Aorta (tissue), 5 donors: ENCODE measurements around the gene F13A1. TPM values are rescaled to one million over a fixed set of nuclear protein-coding genes. Genes with fewer than 3 reads are reported as not detected.
A peak's percentile ranks its signal among the peaks of the same experiment; 100 is the strongest.

Experiments
- ATAC-seq: fragments of 200-7000 bp; cut with Tn5 transposase; one replicate; pipeline ENCODE4 v1.9.1; 2022; ENCODE audit warnings: moderate library complexity; ENCODE audit not compliant: low FRiP score
- DNase-seq, 2 donors: peaks; one replicate each; pipeline ENCODE4 v3.0.0-alpha.2; 2020
- H3K27ac ChIP-seq, 2 donors: one replicate each; pipeline ENCODE4 v1.5.1; 2013; ENCODE audit warnings: low read length in 2 of 2, mild to moderate bottlenecking in 2 of 2, moderate library complexity in 2 of 2, control low read depth in 1 of 2, inconsistent platforms in 1 of 2, low read depth in 1 of 2
- H3K27me3 ChIP-seq, 2 donors: one replicate each; pipeline ENCODE4 v1.6.1; 2013; ENCODE audit warnings: control low read depth in 1 of 2, low read length in 1 of 2, mild to moderate bottlenecking in 1 of 2, moderate library complexity in 1 of 2; ENCODE audit not compliant: insufficient read depth in 2 of 2, control insufficient read depth in 1 of 2
- H3K36me3 ChIP-seq, 2 donors: one replicate each; pipeline ENCODE4 v1.6.1; 2013; ENCODE audit warnings: control low read depth in 1 of 2, low read length in 1 of 2, mild to moderate bottlenecking in 1 of 2; ENCODE audit not compliant: insufficient read depth in 2 of 2, control insufficient read depth in 1 of 2
- H3K4me1 ChIP-seq, 2 donors: one replicate each; pipeline ENCODE4 v1.6.1; 2013; ENCODE audit warnings: low read length in 2 of 2, control low read depth in 1 of 2, mild to moderate bottlenecking in 1 of 2, moderate library complexity in 1 of 2; ENCODE audit not compliant: insufficient read depth in 2 of 2, control insufficient read depth in 1 of 2
- H3K4me3 ChIP-seq, 2 donors: one replicate each; pipeline ENCODE4 v1.5.1; 2013; ENCODE audit warnings: low read length in 2 of 2, control low read depth in 1 of 2, mild to moderate bottlenecking in 1 of 2
- H3K9me3 ChIP-seq: one replicate; pipeline ENCODE4 v1.6.1; 2013; ENCODE audit warnings: mild to moderate bottlenecking, low read length; ENCODE audit not compliant: control insufficient read depth
- WGBS, 2 donors: extraction: QIAGEN DNeasy Blood & Tissue Kit; methylation state at CpG; one replicate each; pipeline ENCODE4 v1.1.7; 2013; 5-methylcytosine and 5-hydroxymethylcytosine counted together
- intact Hi-C, 2 donors: fragments of 100-400 bp; cut with DNase I; formaldehyde crosslinking; loops; one replicate each; pipeline versions ENCODE4 v1.14.2 to v1.15.0; 2022
- polyA plus RNA-seq, 2 donors: library from polyadenylated mRNA; stranded (reverse); fragments of 200-250 nt; gene quantifications; one replicate each; pipeline ENCODE4 v1.2.3, GENCODE V29; 2013
- total RNA-seq, 2 donors: library from RNA; stranded (reverse); fragmentation: NEBNext Ultra II Directional; extraction: Animal tissue kit (Norgen Biotek cat#: 25700); gene quantifications; one replicate each; pipeline ENCODE4 v1.2.1, GENCODE V29; 2021
- donor health status: healthy with polysubstance abuse.
- donor health status: Bipolar disorder and iron deficiency.
- donor health status: DM: no; HTN: no; CAD: no.
- donor health status: DM: no; HTN: no; CAD: no.
- donor health status: DM: yes; HTN: yes; CAD: no.

F13A1 gene
- total and polyA plus RNA-seq, 4 donors = 16.8 to 421 (median 122) TPM

- Histone ChIP-seq H3K27ac (no peak overlapping the region), H3K4me3 (no peak overlapping the region), H3K27me3 (peaks cover 0 to 3% of the 10 kb centered on the region in 2 donors), H3K36me3 (no peaks in the 10 kb centered on the region), H3K4me1 (no peaks in the 10 kb centered on the region), H3K9me3 (no peaks in the 10 kb centered on the region)
- intact Hi-C loops = no loop called here
- ATAC-seq = no peak
- 43 to 55% methylated on average over 7 of the region's 7 CpGs for WGBS, 2 donors
- no peak for DNase-seq
Observed at GRCh38 chr6:6221787-6222535, 98.5 kb downstream of the F13A1 start.

GRCh38 chr6:6220718-6221117 lies 99.7 kb downstream of the F13A1 start:
- no peaks in the 10 kb centered on the region for H3K9me3 ChIP-seq
- intact Hi-C loops = no loop called here
- H3K4me1 ChIP-seq = no peaks in the 10 kb centered on the region
- H3K36me3 ChIP-seq = no peaks in the 10 kb centered on the region
- no peak overlapping the region for H3K4me3 ChIP-seq
- 23 to 38% methylated on average over 2 of the region's 2 CpGs for WGBS, 2 donors
- H3K27ac ChIP-seq = no peak overlapping the region
- no peak for ATAC-seq
- H3K27me3 ChIP-seq = peaks cover 0 to 3% of the 10 kb centered on the region in 2 donors
- DNase-seq = no peak

- no peak for ATAC-seq
- no peak overlapping the region for H3K4me3 ChIP-seq
- DNase-seq = no peak
Observed at GRCh38 chr6:6219716-6220115, 100.7 kb downstream of the F13A1 start.

GRCh38 chr6:6218759-6219085 lies 101.7 kb downstream of the F13A1 start:
- intact Hi-C loops = no loop called here
- Histone ChIP-seq H3K36me3 (no peaks in the 10 kb centered on the region), H3K27ac (no peak overlapping the region), H3K4me3 (no peak overlapping the region), H3K9me3 (no peaks in the 10 kb centered on the region), H3K4me1 (no peaks in the 10 kb centered on the region), H3K27me3 (no peaks in the 10 kb centered on the region)
- ATAC-seq = peak; percentile 54
- no peak for DNase-seq
- 69 to 79% methylated on average over 3 of the region's 3 CpGs for WGBS, 2 donors

More at GRCh38 chr6:6219716-6220115, 100.7 kb downstream of the F13A1 start:
- H3K9me3 ChIP-seq = no peaks in the 10 kb centered on the region
- 72 to 81% methylated on average over 3 of the region's 3 CpGs for WGBS, 2 donors
- intact Hi-C loops = no loop called here
- H3K27me3 ChIP-seq = peaks cover 0 to under 1% of the 10 kb centered on the region in 2 donors
- no peaks in the 10 kb centered on the region for H3K36me3 ChIP-seq
- no peak overlapping the region for H3K27ac ChIP-seq
- H3K4me1 ChIP-seq = no peaks in the 10 kb centered on the region

- WGBS, 2 donors = 56 to 61% methylated on average over 11 of the region's 11 CpGs
- intact Hi-C loops = no loop called here
- Histone ChIP-seq H3K9me3 (no peaks in the 10 kb centered on the region), H3K27me3 (no peaks in the 10 kb centered on the region), H3K4me3 (no peak overlapping the region), H3K4me1 (no peaks in the 10 kb centered on the region), H3K27ac (no peak overlapping the region), H3K36me3 (no peaks in the 10 kb centered on the region)
- ATAC-seq (peak; percentile 29), DNase-seq (no peak)
Observed at GRCh38 chr6:6217855-6218758, 102.4 kb downstream of the F13A1 start.

- Histone ChIP-seq H3K9me3 (peaks cover 2% of the 10 kb centered on the region), H3K27ac (no peak overlapping the region), H3K4me3 (no peak overlapping the region), H3K27me3 (no peaks in the 10 kb centered on the region), H3K4me1 (no peaks in the 10 kb centered on the region), H3K36me3 (no peaks in the 10 kb centered on the region)
- intact Hi-C loops = no loop called here
- no peak for ATAC-seq
- 88 to 89% methylated on average over 2 of the region's 2 CpGs for WGBS, 2 donors
- no peak for DNase-seq
Observed at GRCh38 chr6:6210994-6211393, 109.5 kb downstream of the F13A1 start.

- ATAC-seq (no peak), DNase-seq (no peak)
- intact Hi-C loops = no loop called here
- Histone ChIP-seq H3K9me3 (no peaks in the 10 kb centered on the region), H3K4me3 (no peak overlapping the region), H3K36me3 (no peaks in the 10 kb centered on the region), H3K4me1 (no peaks in the 10 kb centered on the region), H3K27ac (no peak overlapping the region), H3K27me3 (no peaks in the 10 kb centered on the region)
- 64 to 78% methylated on average over 2 of the region's 2 CpGs for WGBS, 2 donors
Observed at GRCh38 chr6:6202886-6203285, 117.6 kb downstream of the F13A1 start.

- no peaks in the 10 kb centered on the region for H3K27me3 ChIP-seq
- no peak overlapping the region for H3K27ac ChIP-seq
- H3K4me3 ChIP-seq = no peak overlapping the region
- no peaks in the 10 kb centered on the region for H3K36me3 ChIP-seq
- intact Hi-C loops = no loop called here
- H3K9me3 ChIP-seq = no peaks in the 10 kb centered on the region
- DNase-seq = no peak
- H3K4me1 ChIP-seq = no peaks in the 10 kb centered on the region
- no peak for ATAC-seq
- WGBS, 2 donors = 23 to 35% methylated on average over 4 of the region's 4 CpGs
Observed at GRCh38 chr6:6201200-6201599, 119.3 kb downstream of the F13A1 start.

- H3K4me3 ChIP-seq = no peak overlapping the region
- H3K27me3 ChIP-seq = no peaks in the 10 kb centered on the region
- DNase-seq (no peak), ATAC-seq (no peak)
- no peaks in the 10 kb centered on the region for H3K36me3 ChIP-seq
- 80 to 85% methylated on average over 3 of the region's 3 CpGs for WGBS, 2 donors
- no peaks in the 10 kb centered on the region for H3K9me3 ChIP-seq
- intact Hi-C loops = no loop called here
- H3K4me1 ChIP-seq = no peaks in the 10 kb centered on the region
- no peak overlapping the region for H3K27ac ChIP-seq
Observed at GRCh38 chr6:6199678-6200077, 120.8 kb downstream of the F13A1 start.
